GM11168 (cell line): ENCODE results near the gene SPINT4.
"Not testable (repeated sequence)": the region's sequence is repeated elsewhere in the genome, so short reads cannot be mapped to it uniquely, and the experiment has no call there.

Experiments
- in situ Hi-C: fragments of 300-500 bp; cut with MboI; formaldehyde crosslinking; loops from one replicate; pipeline ENCODE4 v1.12.0; 2022; ENCODE audit warnings: low sequenced_read_pairs; ENCODE audit not compliant: unreplicated experiment

The SPINT4 gene

GRCh38 chr20:45722047-45722446 is at the start of gene SPINT4:
Gene SPINT4, plus strand, starts transcription at chr20:45722347. Its CDS starts 21 bp downstream, at chr20:45722368.
- in situ Hi-C loops, result no loop called here

- in situ Hi-C loops, result no loop called here
Observed at GRCh38 chr20:45672765-45673164, 49.4 kb upstream of the SPINT4 start.

GRCh38 chr20:45679650-45680049 is 42.5 kb upstream of the SPINT4 start:
- in situ Hi-C loops, result no loop called here

- in situ Hi-C loops, result no loop called here
Observed at GRCh38 chr20:45685896-45686295, 36.3 kb upstream of the SPINT4 start.

DNA sequence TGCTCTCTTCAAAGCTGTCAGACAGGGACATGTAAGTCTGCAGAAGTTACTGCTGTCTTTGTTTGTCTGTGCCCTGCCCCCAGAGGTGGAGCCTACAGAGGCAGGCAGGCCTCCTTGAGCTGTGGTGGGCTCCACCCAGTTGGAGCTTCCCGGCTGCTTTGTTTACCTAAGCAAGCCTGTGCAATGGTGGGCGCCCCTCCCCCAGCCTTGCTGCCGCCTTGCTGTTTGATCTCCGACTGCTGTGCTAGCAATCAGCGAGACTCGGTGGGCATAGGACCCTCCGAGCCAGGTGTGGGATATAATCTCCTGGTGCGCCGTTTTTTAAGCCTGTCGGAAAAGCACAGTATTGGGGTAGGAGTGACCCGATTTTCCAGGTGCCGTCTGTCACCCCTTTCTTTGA is 28.8 kb upstream of the SPINT4 start:
- in situ Hi-C loops, result not testable (repeated sequence)

GRCh38 chr20:45695496-45695895 is 26.7 kb upstream of the SPINT4 start:
- in situ Hi-C loops, result no loop called here

DNA sequence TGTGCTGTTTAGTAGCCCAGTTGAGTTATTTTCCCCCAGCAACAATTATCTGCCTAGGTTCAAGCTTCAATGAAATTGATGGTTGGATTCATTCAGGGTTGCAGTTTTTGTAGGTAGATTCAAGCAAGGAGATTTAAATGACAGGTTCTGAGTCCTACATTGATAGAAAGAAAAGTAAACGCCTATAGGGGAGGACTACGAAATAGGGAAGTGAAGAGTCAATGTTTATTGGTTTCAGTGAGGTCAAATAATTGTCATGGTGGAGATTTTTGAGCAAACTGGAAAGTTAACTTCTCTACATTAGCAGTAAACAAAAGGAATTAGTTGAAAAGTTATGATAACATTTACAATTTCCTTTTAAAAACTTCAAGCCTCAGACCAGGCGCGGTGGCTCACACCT is 21.0 kb upstream of the SPINT4 start:
- in situ Hi-C loops, result no loop called here

- in situ Hi-C loops, result no loop called here
Observed at GRCh38 chr20:45701873-45702272, 20.3 kb upstream of the SPINT4 start, which contains the start of gene WFDC13. Gene WFDC13, plus strand, starts transcription at chr20:45702038. Its CDS starts 86 bp downstream, at chr20:45702124.

- in situ Hi-C loops, result no loop called here
Observed at GRCh38 chr20:45704969-45705637, 17.0 kb upstream of the SPINT4 start, which contains the start of gene WFDC10B. Gene WFDC10B, minus strand, starts transcription at chr20:45705019. Its CDS starts 19,027 bp downstream, at chr20:45685992.

DNA sequence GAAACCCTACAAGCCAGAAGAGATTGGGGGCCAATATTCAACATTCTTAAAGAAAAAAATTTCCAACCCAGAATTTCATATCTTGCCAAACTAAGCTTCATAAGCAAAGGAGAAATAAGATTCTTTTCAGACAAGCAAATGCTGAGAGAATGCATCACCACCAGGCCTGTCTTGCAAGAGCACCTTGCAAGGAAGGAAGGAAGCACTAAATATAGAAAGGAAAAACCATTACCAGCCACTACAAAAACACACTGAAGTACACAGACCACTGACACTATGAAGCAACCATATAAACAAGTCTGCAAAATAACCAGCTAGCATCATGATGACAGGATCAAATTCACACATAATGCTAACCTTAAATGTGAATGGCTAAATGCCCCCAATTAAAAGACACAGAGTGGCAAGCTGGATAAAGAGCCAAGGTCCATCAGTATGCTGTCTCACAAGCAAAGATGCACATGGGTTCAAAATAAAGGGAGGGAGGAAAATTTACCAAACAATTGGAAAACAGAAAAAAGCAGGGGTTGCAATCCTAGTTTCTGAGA is 5.9 kb upstream of the SPINT4 start:
- in situ Hi-C loops, result not testable (repeated sequence)

DNA sequence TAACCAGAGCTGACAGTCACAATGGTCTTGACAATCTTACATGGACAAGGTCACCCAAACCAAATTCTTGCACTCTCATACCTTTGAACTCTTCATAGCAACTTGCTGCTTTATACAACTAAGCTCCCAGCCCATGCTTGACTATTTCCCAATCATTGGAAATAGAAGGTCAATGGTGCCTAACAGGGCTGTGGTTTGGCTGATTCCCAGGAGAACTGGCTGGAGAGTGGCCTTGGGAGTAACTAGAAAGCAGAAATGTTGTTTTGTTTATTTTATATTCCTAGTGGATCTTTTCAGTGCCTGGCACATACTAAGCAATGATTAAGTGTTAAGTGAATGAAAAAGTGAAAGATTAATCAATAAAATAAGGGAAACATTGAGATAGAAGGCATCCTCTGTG is 3.0 kb downstream of the SPINT4 start:
- in situ Hi-C loops, result no loop called here

DNA sequence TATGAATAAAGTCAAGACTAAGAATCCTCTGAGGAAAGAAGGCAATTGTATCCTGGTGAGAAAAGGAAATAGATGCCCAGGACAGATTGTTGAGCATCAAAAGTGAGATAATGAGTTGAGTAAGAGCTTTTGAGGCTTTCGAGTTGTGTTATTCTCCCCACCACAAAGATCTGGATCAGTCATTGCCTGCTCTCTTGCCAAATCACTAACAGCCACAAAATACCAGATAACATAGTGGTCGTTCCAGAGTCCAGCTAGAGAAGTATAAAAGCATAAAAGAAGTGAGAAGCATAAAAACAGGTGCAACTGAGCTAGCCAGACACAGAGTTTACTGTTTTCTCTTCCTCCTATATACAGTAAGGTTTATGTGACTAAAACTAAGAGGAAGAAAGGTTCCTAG is 4.9 kb downstream of the SPINT4 start:
- in situ Hi-C loops, result no loop called here

- in situ Hi-C loops, result no loop called here
Observed at GRCh38 chr20:45732199-45732598, 10.1 kb downstream of the SPINT4 start.

DNA sequence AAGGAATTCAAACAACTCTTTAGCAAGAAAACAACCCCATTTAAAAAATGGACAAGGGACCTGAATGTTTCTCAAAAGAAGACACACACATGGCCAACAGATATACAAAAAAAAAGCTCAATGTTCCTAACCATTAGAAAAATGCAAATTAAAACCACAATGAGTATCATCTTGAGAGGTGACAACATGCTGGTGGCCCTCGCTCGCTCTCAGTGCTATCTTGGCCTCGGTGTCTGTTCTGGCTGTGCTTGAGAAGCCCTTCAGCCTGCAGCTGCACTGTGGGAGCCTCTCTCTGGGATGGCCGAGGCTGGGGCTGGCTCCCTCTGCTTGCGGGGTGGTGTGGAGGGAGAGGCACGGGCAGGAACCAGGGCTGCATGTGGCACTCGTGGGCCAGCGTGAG is 13.4 kb downstream of the SPINT4 start:
- in situ Hi-C loops, result no loop called here

GRCh38 chr20:45735988-45736387 is 13.8 kb downstream of the SPINT4 start:
- in situ Hi-C loops, result no loop called here

DNA sequence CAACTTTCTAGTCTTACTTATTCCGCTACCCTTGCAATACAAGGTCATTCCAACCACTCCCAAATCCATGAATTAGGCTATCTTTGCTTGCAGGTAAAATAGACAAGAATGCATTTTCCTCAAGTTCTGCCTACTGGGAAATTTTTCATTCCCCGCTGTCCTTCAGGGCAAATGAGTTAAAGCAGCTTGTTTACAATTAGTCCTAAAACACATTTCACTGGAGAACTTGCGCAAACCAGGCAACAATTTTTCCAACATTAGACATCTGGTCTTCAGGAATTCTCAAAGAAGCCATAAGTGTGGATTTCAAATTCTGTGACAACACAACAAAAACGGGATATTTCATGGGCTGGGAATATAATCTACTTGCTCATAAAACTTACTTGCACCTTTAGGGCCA is 20.4 kb downstream of the SPINT4 start:
- in situ Hi-C loops, result no loop called here

DNA sequence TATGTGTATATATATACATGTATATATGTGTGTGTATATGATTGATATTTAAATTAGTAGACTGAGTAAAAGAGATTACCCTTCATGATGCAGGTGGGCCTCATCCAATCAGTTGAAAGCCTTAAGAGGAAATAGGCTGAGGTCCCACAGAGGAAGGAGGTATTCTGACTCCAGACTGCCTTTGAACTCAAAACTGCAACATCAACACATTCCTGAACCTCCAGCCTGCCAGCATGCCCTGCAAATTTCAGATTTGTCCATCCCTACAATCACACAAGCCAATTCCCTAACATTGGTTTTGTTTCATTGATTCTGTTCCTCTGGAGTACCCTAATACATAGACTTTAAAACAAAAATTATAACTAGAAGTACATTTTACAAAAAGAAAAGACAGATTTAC is 22.9 kb downstream of the SPINT4 start:
- in situ Hi-C loops, result no loop called here

DNA sequence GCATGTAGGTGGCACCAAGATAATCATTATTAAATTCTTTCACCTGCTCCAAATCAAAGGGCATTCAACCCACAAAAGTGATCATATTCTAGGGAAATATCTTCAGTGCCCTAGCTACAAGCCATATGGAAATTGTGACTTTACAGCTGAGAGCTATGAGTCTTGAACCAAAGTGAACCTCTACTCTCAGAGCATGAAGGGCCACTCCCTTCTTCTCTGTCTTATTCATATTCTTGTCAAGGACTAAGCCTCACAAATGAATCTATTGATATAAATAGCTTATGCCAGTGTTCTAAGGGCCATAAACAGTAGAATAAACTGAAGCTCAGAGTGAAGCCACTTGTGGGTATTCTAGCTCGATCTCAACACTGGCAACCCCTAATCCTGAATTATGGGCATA is 29.6 kb downstream of the SPINT4 start:
- in situ Hi-C loops, result loop anchor here (25.0 kb wide), 1 partner anchor 389 kb away; the partner anchor contains the start of gene SYS1

DNA sequence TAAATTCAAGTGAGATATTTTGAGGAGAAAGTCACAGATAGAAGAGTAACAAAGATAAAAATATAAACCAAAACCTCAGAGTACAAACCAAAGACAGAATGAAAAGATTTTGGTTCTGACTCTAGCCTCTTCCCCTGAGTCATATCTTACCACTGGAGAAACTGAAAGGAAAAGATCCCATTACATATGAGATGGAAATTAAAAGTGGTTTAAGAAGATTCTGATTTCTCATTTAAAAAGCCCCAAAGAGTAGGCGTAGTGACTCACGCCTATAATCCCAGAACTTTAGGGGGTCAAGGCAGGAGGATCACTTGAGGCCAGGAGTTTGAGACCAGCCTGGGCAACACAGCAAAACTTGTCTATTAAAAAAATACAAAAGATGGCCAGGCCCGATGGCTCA is 30.6 kb downstream of the SPINT4 start:
- in situ Hi-C loops, result loop anchor here (25.0 kb wide), 1 partner anchor 390 kb away; the partner anchor contains the start of gene SYS1

- in situ Hi-C loops, result loop anchor here (25.0 kb wide), 1 partner anchor 396 kb away; the partner anchor contains the start of gene SYS1
Observed at GRCh38 chr20:45758096-45758495, 35.9 kb downstream of the SPINT4 start.

GRCh38 chr20:45759921-45760320 is 37.8 kb downstream of the SPINT4 start:
- in situ Hi-C loops, result loop anchor here (25.0 kb wide), 1 partner anchor 398 kb away; the partner anchor contains the start of gene SYS1

- in situ Hi-C loops, result loop anchor here (25.0 kb wide), 1 partner anchor 400 kb away; the partner anchor contains the start of gene SYS1
Observed at GRCh38 chr20:45761966-45762365, 39.8 kb downstream of the SPINT4 start.
